Fibroblast of the conjunctiva (primary cell): ENCODE results near the gene SYAP1.
"Not testable (repeated sequence)": the region's sequence is repeated elsewhere in the genome, so short reads cannot be mapped to it uniquely, and the experiment has no call there.

Source experiments
- DNase-seq: peaks from one replicate; pipeline ENCODE4 v3.0.0-alpha.2; 2010; ENCODE audit warnings: low read depth

Gene SYAP1

GRCh38 chrX:16725072-16725471 lies 5.7 kb downstream of the SYAP1 start:
- no peak for DNase-seq

GRCh38 chrX:16726347-16726988 lies 7.1 kb downstream of the SYAP1 start:
- not testable (repeated sequence) for DNase-seq

- DNase-seq = no peak
Observed at GRCh38 chrX:16727637-16728036, 8.2 kb downstream of the SYAP1 start.

- DNase-seq = no peak
Observed at GRCh38 chrX:16730450-16730849, 11.0 kb downstream of the SYAP1 start.

- DNase-seq = no peak
Observed at GRCh38 chrX:16733013-16733412, 13.6 kb downstream of the SYAP1 start.

DNA sequence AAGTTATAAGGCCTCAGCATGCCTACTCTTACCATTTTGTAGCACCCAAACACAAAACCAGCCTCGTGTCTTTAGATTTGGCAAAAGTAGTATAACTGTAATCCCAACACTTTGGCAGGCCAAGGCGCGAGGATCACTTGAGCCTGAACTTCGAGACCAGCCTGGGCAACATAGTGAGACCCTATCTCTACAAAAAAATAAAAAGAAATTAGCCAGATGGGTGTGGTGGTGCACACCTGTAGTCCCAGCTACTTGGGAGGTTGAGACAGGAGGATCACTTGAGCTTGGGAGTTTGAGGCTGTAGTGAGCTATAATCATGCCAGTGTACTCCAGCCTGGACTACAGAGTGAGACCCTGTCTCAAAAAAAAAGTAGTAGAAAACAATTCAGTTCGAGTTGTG lies 17.6 kb downstream of the SYAP1 start:
- no peak for DNase-seq

GRCh38 chrX:16739574-16739973 lies 20.2 kb downstream of the SYAP1 start:
- no peak for DNase-seq

GRCh38 chrX:16743604-16744325 lies 24.4 kb downstream of the SYAP1 start:
- DNase-seq = peak; percentile 20

- DNase-seq = no peak
Observed at GRCh38 chrX:16745102-16745501, 25.7 kb downstream of the SYAP1 start.

DNA sequence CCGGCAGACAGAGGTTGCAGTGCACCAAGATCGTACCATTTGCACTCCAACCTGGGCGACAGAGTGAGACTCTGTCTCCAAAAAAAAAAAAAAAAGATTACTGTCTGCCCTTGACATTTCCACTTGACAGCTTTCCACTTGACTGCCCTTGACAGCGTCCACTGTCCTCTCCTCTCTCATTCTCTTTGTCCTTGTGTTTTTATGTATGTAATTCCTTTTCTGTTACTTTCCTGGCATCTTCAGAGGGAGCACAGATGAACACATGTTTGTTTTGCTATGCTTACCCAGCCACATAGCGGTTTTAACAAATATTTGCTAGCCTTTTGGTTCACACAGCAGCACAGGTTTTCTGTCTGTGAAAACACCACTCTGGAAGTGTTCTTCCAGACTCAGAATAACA lies 26.2 kb downstream of the SYAP1 start:
- no peak for DNase-seq

GRCh38 chrX:16748425-16748824 lies 29.0 kb downstream of the SYAP1 start:
- no peak for DNase-seq

- no peak for DNase-seq
Observed at GRCh38 chrX:16750136-16750535, 30.7 kb downstream of the SYAP1 start.

DNA sequence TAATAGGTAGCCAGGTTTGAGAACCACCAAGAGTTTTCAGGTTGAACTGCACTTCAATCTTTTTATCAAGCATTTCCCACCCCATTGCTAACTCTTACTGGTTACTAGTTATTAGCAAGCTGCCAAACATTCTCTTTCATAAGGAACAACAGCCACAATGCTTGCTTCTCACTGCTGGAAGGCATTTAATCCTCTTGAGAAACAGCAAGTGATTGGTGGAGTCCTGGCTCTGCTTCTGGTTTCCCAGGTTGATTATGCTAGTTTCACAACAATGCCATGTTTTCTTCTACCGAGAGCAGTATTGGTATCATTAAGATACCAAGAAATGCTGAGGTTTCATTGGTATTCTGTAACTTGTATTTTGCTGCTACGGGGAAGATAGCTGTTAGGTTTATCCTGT lies 34.6 kb downstream of the SYAP1 start:
- DNase-seq = no peak

DNA sequence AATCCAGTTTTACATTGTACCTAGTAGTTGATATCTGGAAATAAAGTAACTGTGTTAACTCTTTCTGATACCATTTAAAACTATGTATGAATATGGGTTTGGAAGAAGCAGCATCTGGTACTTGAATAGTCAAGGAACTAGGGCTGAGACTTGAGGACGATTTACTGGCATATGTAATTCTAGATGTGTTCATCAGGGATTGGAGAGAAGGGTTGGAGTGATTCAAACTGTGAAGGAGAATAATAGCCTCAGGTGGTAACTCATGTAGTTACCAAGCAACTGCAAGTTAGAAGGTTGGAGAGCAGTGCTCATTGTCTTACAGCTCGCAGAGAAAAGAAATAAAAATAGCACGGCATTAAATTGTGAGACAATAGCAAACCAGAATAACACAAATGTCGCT lies 37.3 kb downstream of the SYAP1 start:
- DNase-seq = no peak

- not testable (repeated sequence) for DNase-seq
Observed at GRCh38 chrX:16761500-16761899, 42.1 kb downstream of the SYAP1 start.

DNA sequence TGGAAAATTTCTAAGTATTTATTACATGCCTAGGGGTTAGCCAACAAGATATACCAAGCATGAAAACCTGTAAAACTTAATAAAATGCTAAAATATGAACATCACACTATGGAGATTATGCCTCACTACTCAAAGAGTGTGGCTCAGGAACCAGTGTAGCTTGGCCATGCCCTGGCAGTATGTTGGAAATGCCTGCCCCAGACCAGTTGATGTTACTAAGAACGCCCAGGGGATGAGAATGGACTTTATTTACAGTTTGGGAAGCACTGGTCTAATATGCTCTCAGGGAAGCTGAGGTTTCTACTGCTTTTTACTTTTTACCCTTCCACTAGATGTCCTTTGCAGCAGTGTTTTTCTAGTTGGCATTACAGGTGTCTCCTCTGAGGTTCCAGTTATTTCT lies 43.2 kb downstream of the SYAP1 start:
- no peak for DNase-seq

- no peak for DNase-seq
Observed at GRCh38 chrX:16765594-16765993, 46.2 kb downstream of the SYAP1 start.

GRCh38 chrX:16770970-16771482 lies 51.6 kb downstream of the SYAP1 start:
- DNase-seq = no peak

- peak; percentile 83 for DNase-seq
Observed at GRCh38 chrX:16771483-16772398, 52.3 kb downstream of the SYAP1 start.

DNA sequence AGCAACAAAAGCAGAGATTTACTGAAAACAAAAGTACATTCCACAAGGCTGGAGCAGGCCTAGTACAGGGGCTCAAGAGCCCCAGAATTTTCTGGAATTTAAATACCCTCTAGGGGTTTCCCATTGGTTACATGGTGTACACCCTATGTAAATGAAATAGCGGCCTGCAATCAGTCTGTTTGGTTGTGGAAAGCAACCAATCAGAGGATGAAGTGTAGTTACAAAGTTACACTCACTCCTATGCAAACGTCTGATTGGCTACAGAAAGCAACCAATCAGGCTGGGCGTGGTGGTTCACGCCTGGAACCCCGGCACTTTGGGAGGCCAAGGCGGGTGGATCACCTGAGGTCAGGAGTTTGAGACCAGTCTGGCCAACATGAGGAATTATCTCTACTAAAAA lies 53.0 kb downstream of the SYAP1 start:
- no peak for DNase-seq

GRCh38 chrX:16774746-16775145 lies 55.3 kb downstream of the SYAP1 start:
- no peak for DNase-seq

DNA sequence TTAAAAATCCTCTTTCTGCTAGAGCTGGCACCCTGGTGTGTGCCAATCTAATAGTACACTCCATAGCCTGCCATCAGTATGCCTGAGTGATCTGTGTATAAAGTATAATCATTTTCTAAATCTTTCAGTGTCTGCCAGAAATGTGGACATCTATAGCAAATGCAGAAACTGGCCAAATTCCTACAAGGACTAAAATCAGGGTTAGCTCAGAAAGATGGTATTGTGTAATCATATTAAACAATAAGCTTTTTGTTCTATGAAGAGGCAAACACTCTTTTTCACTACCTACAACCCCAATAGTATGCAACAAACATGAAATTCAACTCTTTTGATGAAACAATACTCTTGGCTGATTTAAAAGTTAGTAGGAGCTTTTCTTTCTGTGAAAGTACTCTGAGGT lies 59.1 kb downstream of the SYAP1 start:
- no peak for DNase-seq

DNA sequence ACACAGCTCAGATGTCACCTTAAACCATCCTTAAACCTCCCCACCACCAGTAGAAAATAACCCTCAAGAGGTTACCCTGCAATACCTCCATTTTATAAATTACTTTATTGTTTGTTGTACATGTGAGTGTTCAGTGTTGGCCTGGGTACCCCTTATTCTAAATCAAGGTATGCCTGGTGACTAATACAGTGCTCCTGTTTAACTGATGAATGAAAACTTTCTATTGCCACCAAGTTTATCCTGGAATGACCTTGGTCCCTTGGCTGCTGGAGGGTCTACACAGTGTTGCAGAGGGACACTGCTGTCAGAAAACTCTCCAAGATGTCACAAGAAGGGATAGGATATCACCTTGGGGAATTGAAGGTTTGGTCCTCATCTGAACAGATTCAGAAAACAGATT lies 59.6 kb downstream of the SYAP1 start:
- DNase-seq = no peak
